Mucosa of stomach (tissue), 1 donor: ENCODE data around the gene CACTIN.

Experiments used
- H3K27me3 ChIP-seq: one replicate; pipeline ENCODE4 v1.7.0; 2013; ENCODE audit warnings: mild to moderate bottlenecking, low read length; ENCODE audit not compliant: control insufficient read depth, insufficient read depth
- H3K36me3 ChIP-seq: one replicate; pipeline ENCODE4 v1.7.0; 2013; ENCODE audit warnings: low read length; ENCODE audit not compliant: control insufficient read depth, insufficient read depth
- H3K4me1 ChIP-seq: one replicate; pipeline ENCODE4 v1.7.0; 2013; ENCODE audit warnings: mild to moderate bottlenecking, low read length; ENCODE audit not compliant: control insufficient read depth, insufficient read depth
- H3K4me3 ChIP-seq: one replicate; pipeline ENCODE4 v1.7.0; 2013; ENCODE audit warnings: low read length
- H3K9ac ChIP-seq: one replicate; pipeline ENCODE4 v1.7.0; 2013; ENCODE audit warnings: mild to moderate bottlenecking, low read length, moderate library complexity
- H3K9me3 ChIP-seq: one replicate; pipeline ENCODE4 v1.7.0; 2013; ENCODE audit warnings: mild to moderate bottlenecking, low read length, moderate library complexity; ENCODE audit not compliant: control insufficient read depth
- donor health status: Pancreatic carcinoma.

The CACTIN gene

DNA sequence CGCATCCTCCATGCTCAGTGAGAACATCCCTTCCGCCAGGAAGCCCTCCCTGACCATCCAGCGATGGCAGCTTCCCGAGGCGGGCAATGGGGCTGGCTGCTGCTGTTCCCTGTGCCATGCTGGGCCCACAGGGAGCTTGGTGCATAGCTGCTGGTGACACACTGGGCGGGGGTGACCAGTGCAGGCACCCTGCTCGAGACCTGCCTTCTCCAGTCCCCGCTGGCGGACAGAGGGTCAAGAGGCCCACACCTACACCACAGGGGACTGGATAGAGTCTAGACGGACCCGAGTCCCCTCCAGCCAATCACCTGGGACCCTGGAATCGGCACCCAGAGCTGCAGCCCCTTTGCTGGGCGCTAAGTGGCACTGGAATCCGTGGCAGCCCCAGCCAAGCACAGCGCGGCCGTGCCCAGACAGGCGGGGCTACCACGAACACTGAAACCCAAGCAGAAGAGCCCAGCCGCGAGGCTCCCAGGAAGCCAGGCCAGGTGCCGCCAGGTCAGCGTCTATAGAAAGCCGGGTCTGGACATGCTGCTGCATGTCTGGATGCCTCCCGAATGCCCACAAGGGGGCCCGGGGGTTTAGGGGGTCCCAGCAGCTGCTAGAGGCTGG is 11.0 kb downstream of the CACTIN start:
- no peaks in the 10 kb centered on the region for H3K27me3 ChIP-seq
- H3K4me1 ChIP-seq = no peaks in the 10 kb centered on the region
- H3K4me3 ChIP-seq = no peak overlapping the region
- no peaks in the 10 kb centered on the region for H3K9me3 ChIP-seq
- H3K36me3 ChIP-seq = no peaks in the 10 kb centered on the region
- H3K9ac ChIP-seq = no peak overlapping the region

DNA sequence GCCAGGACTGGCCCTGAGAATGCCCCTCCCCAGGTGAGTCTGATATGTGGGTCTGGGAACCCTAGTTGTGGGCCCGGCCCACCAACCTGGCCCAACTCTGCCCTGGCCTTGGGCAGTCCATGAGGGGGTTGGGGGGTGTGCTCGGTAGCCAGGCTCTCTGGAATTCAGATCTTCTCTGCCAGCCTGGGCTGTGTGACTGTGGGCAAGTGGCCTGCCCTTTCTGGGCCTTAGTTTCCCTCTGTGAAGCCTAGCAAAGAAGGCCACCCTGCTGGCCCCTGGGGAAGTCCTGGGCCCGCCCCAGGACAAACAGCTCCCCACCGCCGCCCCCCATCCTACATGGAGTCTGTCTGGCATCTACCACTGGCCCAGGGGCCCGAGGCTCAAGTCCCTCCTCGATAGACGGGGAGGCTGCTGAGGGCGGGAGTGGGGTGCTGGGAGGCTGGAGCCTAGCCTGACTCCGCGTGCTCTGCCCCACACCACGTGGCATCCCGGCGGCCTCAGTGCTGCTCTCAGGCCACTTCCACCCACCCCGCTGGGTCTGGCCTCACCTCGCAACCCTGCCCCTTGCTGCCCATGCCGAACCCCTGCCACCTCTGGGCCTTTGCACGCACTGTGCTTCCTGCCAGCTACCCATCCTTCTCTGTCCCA is 11.6 kb downstream of the CACTIN start:
- H3K4me3 ChIP-seq = no peak overlapping the region
- H3K9ac ChIP-seq = no peak overlapping the region
- no peaks in the 10 kb centered on the region for H3K36me3 ChIP-seq
- no peaks in the 10 kb centered on the region for H3K27me3 ChIP-seq
- H3K9me3 ChIP-seq = no peaks in the 10 kb centered on the region
- H3K4me1 ChIP-seq = no peaks in the 10 kb centered on the region

GRCh38 chr19:3613818-3614661 is 12.6 kb downstream of the CACTIN start:
- no peak overlapping the region for H3K4me3 ChIP-seq
- no peaks in the 10 kb centered on the region for H3K36me3 ChIP-seq
- no peaks in the 10 kb centered on the region for H3K4me1 ChIP-seq
- no peaks in the 10 kb centered on the region for H3K9me3 ChIP-seq
- no peak overlapping the region for H3K9ac ChIP-seq
- H3K27me3 ChIP-seq = no peaks in the 10 kb centered on the region

GRCh38 chr19:3612901-3613741 is 13.5 kb downstream of the CACTIN start:
- no peak overlapping the region for H3K9ac ChIP-seq
- no peaks in the 10 kb centered on the region for H3K36me3 ChIP-seq
- H3K4me1 ChIP-seq = no peaks in the 10 kb centered on the region
- H3K4me3 ChIP-seq = no peak overlapping the region
- H3K27me3 ChIP-seq = peaks cover 1% of the 10 kb centered on the region
- H3K9me3 ChIP-seq = no peaks in the 10 kb centered on the region

DNA sequence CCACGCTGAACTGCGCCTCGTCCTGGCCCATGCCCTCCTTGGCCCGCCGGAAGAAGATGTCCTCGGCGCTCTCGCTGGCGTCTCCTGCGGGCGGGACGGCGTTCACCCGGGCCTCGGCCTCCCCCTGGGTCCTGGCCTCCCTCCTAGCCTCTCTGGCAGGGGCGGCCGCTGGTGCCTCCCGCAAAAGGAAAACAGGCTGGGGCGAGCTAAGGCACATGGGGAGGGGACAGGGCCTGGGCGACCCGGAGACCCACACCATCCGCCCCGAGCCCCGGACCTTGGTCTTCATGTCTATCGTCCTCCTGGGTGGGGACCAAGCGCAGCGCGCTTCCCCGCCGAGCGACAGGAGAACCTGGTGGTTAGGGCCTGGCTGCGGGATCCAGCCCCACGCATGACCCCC is 14.3 kb downstream of the CACTIN start:
- no peaks in the 10 kb centered on the region for H3K36me3 ChIP-seq
- no peaks in the 10 kb centered on the region for H3K9me3 ChIP-seq
- H3K4me1 ChIP-seq = peaks cover 7% of the 10 kb centered on the region

DNA sequence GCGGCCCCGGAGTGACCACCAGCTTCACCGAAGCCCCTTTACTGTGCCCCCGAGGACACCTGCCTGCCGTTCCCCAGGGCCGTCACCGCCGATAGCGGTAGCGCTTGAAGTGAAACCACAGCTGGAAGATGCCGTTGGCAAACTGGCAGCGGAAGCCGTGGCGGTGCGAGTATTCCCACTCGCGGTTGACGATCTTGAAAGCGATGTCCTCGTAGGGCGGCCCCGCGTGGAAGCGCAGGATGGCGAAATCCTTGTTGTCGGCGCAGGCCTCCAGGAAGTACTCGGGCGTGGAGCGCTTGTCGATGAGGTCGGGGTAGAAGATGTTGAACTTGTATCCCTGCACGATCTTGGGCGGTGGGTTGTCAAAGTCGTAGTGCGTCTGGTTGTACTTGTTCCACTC is 14.7 kb downstream of the CACTIN start:
- Histone ChIP-seq H3K4me3 (no peak overlapping the region), H3K27me3 (peaks cover 5% of the 10 kb centered on the region), H3K9me3 (no peaks in the 10 kb centered on the region), H3K36me3 (no peaks in the 10 kb centered on the region), H3K9ac (no peak overlapping the region), H3K4me1 (peaks cover 12% of the 10 kb centered on the region)

More for the DNA sequence above, 14.3 kb downstream of the CACTIN start:
- H3K4me3 ChIP-seq = no peak overlapping the region
- H3K27me3 ChIP-seq = peaks cover 5% of the 10 kb centered on the region
- no peak overlapping the region for H3K9ac ChIP-seq

DNA sequence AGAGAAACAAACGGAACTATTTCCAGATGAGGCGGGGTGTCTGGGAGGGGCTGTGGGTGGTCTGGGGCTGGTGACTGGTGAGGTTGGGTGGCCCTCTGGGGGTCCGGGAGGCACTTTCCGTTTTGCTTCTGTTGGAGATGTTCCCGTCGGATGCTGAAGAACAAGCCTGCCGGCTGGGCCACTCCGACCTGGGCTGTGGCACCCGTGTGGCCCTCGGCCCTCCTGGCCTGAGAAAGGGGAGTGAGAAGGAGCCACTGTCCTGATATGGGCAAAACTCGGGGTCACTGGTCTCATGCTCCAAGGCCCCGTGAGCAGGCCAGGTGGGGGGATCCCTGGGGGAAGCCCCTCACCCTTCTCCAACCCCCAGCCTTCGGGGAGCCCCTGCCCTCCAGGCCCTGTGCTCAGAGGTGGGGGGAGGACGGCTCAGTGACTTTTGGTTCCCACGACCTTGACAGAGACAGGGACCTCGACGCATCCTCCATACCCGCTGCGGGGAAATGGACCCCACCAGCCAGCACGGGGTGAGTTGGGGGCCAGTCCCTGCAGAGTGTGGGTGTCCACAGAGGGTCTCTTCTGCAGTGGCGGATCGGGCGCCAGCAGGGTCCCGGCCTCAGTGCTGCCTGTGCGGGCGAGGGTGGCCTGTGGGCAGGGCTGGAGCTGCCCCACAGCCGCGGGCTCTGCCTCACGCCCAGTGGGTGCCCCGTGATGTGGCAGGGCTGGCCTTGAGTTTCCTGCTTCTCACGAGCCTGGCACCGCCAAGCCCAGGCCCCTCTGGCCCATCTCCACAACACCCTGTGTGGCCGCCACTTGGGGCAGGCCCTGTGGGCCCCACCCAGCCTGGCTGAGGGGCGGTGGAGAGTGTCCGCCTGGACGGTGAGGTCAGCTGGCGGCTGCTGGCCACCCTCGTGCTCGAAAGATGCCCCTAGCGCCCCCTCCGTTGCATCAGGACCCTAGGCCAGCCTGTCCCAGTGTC is 15.6 kb downstream of the CACTIN start:
- Histone ChIP-seq H3K27me3 (peaks cover 5% of the 10 kb centered on the region), H3K9me3 (no peaks in the 10 kb centered on the region), H3K9ac (no peak overlapping the region), H3K4me3 (no peak overlapping the region), H3K36me3 (no peaks in the 10 kb centered on the region), H3K4me1 (peaks cover 20% of the 10 kb centered on the region)

GRCh38 chr19:3609779-3610719 is 16.5 kb downstream of the CACTIN start:
- H3K9ac ChIP-seq = no peak overlapping the region
- no peak overlapping the region for H3K4me3 ChIP-seq
- H3K27me3 ChIP-seq = peaks cover 5% of the 10 kb centered on the region
- no peaks in the 10 kb centered on the region for H3K9me3 ChIP-seq
- no peaks in the 10 kb centered on the region for H3K36me3 ChIP-seq
- peaks cover 22% of the 10 kb centered on the region for H3K4me1 ChIP-seq

GRCh38 chr19:3608750-3609322 is 17.8 kb downstream of the CACTIN start:
- H3K4me1 ChIP-seq = peaks cover 27% of the 10 kb centered on the region

GRCh38 chr19:3608079-3608641 is 18.4 kb downstream of the CACTIN start:
- no peak overlapping the region for H3K9ac ChIP-seq
- H3K4me1 ChIP-seq = peaks cover 27% of the 10 kb centered on the region
- no peaks in the 10 kb centered on the region for H3K36me3 ChIP-seq
- no peaks in the 10 kb centered on the region for H3K9me3 ChIP-seq
- H3K4me3 ChIP-seq = no peak overlapping the region
- peaks cover 11% of the 10 kb centered on the region for H3K27me3 ChIP-seq

More at GRCh38 chr19:3608750-3609322, 17.8 kb downstream of the CACTIN start:
- Histone ChIP-seq H3K36me3 (no peaks in the 10 kb centered on the region), H3K27me3 (peaks cover 11% of the 10 kb centered on the region), H3K4me3 (no peak overlapping the region), H3K9ac (no peak overlapping the region), H3K9me3 (no peaks in the 10 kb centered on the region)
